Measurements from ENCODE around the gene MAGEF1.
"Not testable (repeated sequence)": the region's sequence is repeated elsewhere in the genome, so short reads cannot be mapped to it uniquely, and the experiment has no call there.

MAGEF1 gene

GRCh38 chr3:184737063-184737462 is 25.2 kb upstream of the MAGEF1 start:
- Mint-ChIP-seq H3K27ac (no peak overlapping the region), H3K9me3 (no peaks in the 10 kb centered on the region), H3K36me3 (ENCODE audit: low read depth) (no peaks in the 10 kb centered on the region), H3K4me1 (ENCODE audit: low read depth) (peaks cover 6% of the 10 kb centered on the region), H3K27me3 (peaks cover 6% of the 10 kb centered on the region), H3K4me3 (no peak overlapping the region)
- no peak for DNase-seq

- Mint-ChIP-seq H3K27me3 (peaks cover 6% of the 10 kb centered on the region), H3K4me1 (ENCODE audit: low read depth) (no peaks in the 10 kb centered on the region), H3K9me3 (no peaks in the 10 kb centered on the region), H3K27ac (no peak overlapping the region), H3K36me3 (ENCODE audit: low read depth) (no peaks in the 10 kb centered on the region), H3K4me3 (no peak overlapping the region)
- peak; percentile 13 for DNase-seq
Measured at GRCh38 chr3:184734903-184735701, 23.2 kb upstream of the MAGEF1 start.

GRCh38 chr3:184733971-184734608 is 22.2 kb upstream of the MAGEF1 start:
- Mint-ChIP-seq H3K9me3 (no peaks in the 10 kb centered on the region), H3K27ac (no peak overlapping the region), H3K4me1 (ENCODE audit: low read depth) (no peaks in the 10 kb centered on the region), H3K4me3 (no peak overlapping the region), H3K27me3 (peaks cover 6% of the 10 kb centered on the region), H3K36me3 (ENCODE audit: low read depth) (no peaks in the 10 kb centered on the region)
- no peak for DNase-seq

- DNase-seq: no peak
- no peaks in the 10 kb centered on the region for H3K4me1 Mint-ChIP-seq (ENCODE audit: low read depth)
- no peak overlapping the region for H3K27ac Mint-ChIP-seq
- peaks cover 6% of the 10 kb centered on the region for H3K27me3 Mint-ChIP-seq
- no peak overlapping the region for H3K4me3 Mint-ChIP-seq
- no peaks in the 10 kb centered on the region for H3K36me3 Mint-ChIP-seq (ENCODE audit: low read depth)
- H3K9me3 Mint-ChIP-seq: no peaks in the 10 kb centered on the region
Measured at GRCh38 chr3:184733181-184733580, 21.3 kb upstream of the MAGEF1 start.

- H3K27me3 Mint-ChIP-seq: peaks cover 3% of the 10 kb centered on the region
- DNase-seq: no peak
- no peak overlapping the region for H3K27ac Mint-ChIP-seq
- H3K9me3 Mint-ChIP-seq: no peaks in the 10 kb centered on the region
- no peaks in the 10 kb centered on the region for H3K36me3 Mint-ChIP-seq (ENCODE audit: low read depth)
- no peaks in the 10 kb centered on the region for H3K4me1 Mint-ChIP-seq (ENCODE audit: low read depth)
- H3K4me3 Mint-ChIP-seq: no peak overlapping the region
Measured at GRCh38 chr3:184731786-184732537, 20.1 kb upstream of the MAGEF1 start.

- Mint-ChIP-seq H3K4me3 (no peak overlapping the region), H3K4me1 (ENCODE audit: low read depth) (no peaks in the 10 kb centered on the region), H3K9me3 (no peaks in the 10 kb centered on the region), H3K27me3 (peaks cover 3% of the 10 kb centered on the region), H3K36me3 (ENCODE audit: low read depth) (no peaks in the 10 kb centered on the region), H3K27ac (no peak overlapping the region)
- no peak for DNase-seq
Measured at GRCh38 chr3:184730924-184731323, 19.1 kb upstream of the MAGEF1 start.

GRCh38 chr3:184729154-184729553 is 17.3 kb upstream of the MAGEF1 start:
- H3K27ac Mint-ChIP-seq; H3K4me3 Mint-ChIP-seq; H3K27me3 Mint-ChIP-seq; H3K9me3 Mint-ChIP-seq; H3K4me1 Mint-ChIP-seq (ENCODE audit: low read depth); H3K36me3 Mint-ChIP-seq (ENCODE audit: low read depth); DNase-seq: not testable (repeated sequence)

GRCh38 chr3:184728010-184728527 is 16.2 kb upstream of the MAGEF1 start:
- H3K4me1 Mint-ChIP-seq (ENCODE audit: low read depth): no peaks in the 10 kb centered on the region
- no peaks in the 10 kb centered on the region for H3K27me3 Mint-ChIP-seq
- no peak for DNase-seq

GRCh38 chr3:184727357-184728009 is 15.6 kb upstream of the MAGEF1 start:
- no peaks in the 10 kb centered on the region for H3K27me3 Mint-ChIP-seq
- no peaks in the 10 kb centered on the region for H3K4me1 Mint-ChIP-seq (ENCODE audit: low read depth)
- no peak overlapping the region for H3K27ac Mint-ChIP-seq
- no peak overlapping the region for H3K4me3 Mint-ChIP-seq
- H3K36me3 Mint-ChIP-seq (ENCODE audit: low read depth): no peaks in the 10 kb centered on the region
- peak; percentile 47 for DNase-seq
- H3K9me3 Mint-ChIP-seq: no peaks in the 10 kb centered on the region

More at GRCh38 chr3:184728010-184728527, 16.2 kb upstream of the MAGEF1 start:
- no peaks in the 10 kb centered on the region for H3K36me3 Mint-ChIP-seq (ENCODE audit: low read depth)
- H3K27ac Mint-ChIP-seq: no peak overlapping the region
- H3K9me3 Mint-ChIP-seq: no peaks in the 10 kb centered on the region
- H3K4me3 Mint-ChIP-seq: no peak overlapping the region

GRCh38 chr3:184726497-184726896 is 14.6 kb upstream of the MAGEF1 start:
- Mint-ChIP-seq H3K27me3 (no peaks in the 10 kb centered on the region), H3K36me3 (ENCODE audit: low read depth) (no peaks in the 10 kb centered on the region), H3K4me3 (no peak overlapping the region), H3K9me3 (no peaks in the 10 kb centered on the region), H3K27ac (no peak overlapping the region), H3K4me1 (ENCODE audit: low read depth) (no peaks in the 10 kb centered on the region)
- no peak for DNase-seq

- no peak overlapping the region for H3K4me3 Mint-ChIP-seq
- H3K27me3 Mint-ChIP-seq: no peaks in the 10 kb centered on the region
- no peak overlapping the region for H3K27ac Mint-ChIP-seq
- H3K4me1 Mint-ChIP-seq (ENCODE audit: low read depth): no peaks in the 10 kb centered on the region
- H3K36me3 Mint-ChIP-seq (ENCODE audit: low read depth): no peaks in the 10 kb centered on the region
- DNase-seq: no peak
- H3K9me3 Mint-ChIP-seq: no peaks in the 10 kb centered on the region
Measured at GRCh38 chr3:184725176-184725719, 13.4 kb upstream of the MAGEF1 start.

GRCh38 chr3:184724699-184725098 is 12.8 kb upstream of the MAGEF1 start:
- Mint-ChIP-seq H3K4me3 (no peak overlapping the region), H3K4me1 (ENCODE audit: low read depth) (no peaks in the 10 kb centered on the region), H3K36me3 (ENCODE audit: low read depth) (no peaks in the 10 kb centered on the region), H3K27ac (no peak overlapping the region), H3K27me3 (no peaks in the 10 kb centered on the region), H3K9me3 (no peaks in the 10 kb centered on the region)
- DNase-seq: no peak

GRCh38 chr3:184719709-184720108 is 7.8 kb upstream of the MAGEF1 start:
- DNase-seq: no peak
- Mint-ChIP-seq H3K27me3 (no peaks in the 10 kb centered on the region), H3K27ac (no peak overlapping the region), H3K9me3 (no peaks in the 10 kb centered on the region), H3K36me3 (ENCODE audit: low read depth) (no peaks in the 10 kb centered on the region), H3K4me1 (ENCODE audit: low read depth) (no peaks in the 10 kb centered on the region), H3K4me3 (no peak overlapping the region)

- DNase-seq: no peak
- Mint-ChIP-seq H3K27me3 (no peaks in the 10 kb centered on the region), H3K27ac (no peak overlapping the region), H3K9me3 (no peaks in the 10 kb centered on the region), H3K36me3 (ENCODE audit: low read depth) (no peaks in the 10 kb centered on the region), H3K4me1 (ENCODE audit: low read depth) (no peaks in the 10 kb centered on the region), H3K4me3 (no peak overlapping the region)
Measured at GRCh38 chr3:184718431-184718830, 6.6 kb upstream of the MAGEF1 start.
